ENCODE data around the gene EP300. TPM values are rescaled to one million over a fixed set of nuclear protein-coding genes. Genes with fewer than 3 reads are reported as not detected.

Gene EP300
- total RNA-seq, 4 donors from 2014 or later, result 76.9 to 106 (median 91.0) TPM

DNA sequence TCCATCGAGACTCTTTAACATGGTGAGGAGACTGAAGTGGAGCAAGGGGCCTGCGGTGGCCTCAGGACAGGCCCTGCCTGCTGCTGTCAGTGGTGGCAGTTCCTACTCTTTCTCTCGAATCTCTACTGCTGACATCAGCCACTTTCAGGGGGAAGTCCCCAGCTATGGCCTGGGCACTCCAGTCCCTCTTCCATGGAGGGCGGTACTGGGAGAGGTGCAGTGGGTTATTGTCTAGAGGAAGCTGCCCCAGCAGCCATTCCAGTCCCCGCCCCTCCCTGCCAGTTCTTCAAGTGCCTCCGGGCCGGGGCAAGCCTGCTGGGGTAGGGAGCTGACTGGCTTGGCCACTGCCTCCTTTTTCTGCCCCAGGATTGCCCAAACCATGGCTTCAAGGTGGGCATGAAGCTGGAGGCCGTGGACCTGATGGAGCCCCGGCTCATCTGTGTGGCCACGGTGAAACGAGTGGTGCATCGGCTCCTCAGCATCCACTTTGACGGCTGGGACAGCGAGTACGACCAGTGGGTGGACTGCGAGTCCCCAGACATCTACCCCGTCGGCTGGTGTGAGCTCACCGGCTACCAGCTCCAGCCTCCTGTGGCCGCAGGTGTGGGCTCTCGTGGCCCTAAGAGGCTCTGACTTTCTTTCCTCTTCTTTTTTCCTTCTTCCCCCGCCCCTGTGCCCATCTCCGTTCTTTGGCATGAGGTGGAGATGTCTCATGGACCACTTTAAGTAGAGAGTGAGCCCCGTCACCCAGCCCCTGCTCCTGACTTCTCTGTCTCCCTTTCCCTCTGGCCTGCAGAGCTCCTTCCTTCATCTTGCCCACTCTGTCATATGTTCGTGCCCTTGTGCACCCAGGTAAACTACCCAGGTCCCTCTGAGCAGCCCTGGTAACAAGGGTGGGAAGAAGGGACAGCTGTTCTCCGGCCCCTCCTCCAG lies 134.6 kb downstream of the EP300 start:
- TF ChIP-seq, protein P1, sequence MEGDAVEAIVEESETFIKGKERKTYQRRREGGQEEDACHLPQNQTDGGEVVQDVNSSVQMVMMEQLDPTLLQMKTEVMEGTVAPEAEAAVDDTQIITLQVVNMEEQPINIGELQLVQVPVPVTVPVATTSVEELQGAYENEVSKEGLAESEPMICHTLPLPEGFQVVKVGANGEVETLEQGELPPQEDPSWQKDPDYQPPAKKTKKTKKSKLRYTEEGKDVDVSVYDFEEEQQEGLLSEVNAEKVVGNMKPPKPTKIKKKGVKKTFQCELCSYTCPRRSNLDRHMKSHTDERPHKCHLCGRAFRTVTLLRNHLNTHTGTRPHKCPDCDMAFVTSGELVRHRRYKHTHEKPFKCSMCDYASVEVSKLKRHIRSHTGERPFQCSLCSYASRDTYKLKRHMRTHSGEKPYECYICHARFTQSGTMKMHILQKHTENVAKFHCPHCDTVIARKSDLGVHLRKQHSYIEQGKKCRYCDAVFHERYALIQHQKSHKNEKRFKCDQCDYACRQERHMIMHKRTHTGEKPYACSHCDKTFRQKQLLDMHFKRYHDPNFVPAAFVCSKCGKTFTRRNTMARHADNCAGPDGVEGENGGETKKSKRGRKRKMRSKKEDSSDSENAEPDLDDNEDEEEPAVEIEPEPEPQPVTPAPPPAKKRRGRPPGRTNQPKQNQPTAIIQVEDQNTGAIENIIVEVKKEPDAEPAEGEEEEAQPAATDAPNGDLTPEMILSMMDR (IDR thresholded peaks at IDR 0.05; ENCODE audit: low read depth), result no peak

DNA sequence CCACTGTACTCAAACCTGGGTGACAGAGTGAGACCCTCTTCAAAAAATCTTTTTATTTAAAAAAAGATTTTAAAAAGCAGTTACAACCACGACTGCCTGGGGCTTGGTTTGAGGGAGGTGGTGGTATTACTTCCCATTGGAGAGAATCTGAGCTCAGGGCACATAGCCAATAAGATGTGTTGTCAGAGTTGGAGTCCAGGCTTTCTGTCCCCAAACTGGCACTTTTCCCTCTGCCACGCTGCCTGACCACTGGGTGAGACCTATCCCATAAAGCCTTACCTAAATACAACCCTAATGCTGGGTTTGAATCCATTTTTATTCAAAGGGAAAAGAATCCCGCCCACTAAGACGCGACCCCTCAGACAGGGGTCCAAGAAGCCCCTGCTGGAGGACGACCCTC lies 136.8 kb downstream of the EP300 start:
- TF ChIP-seq, protein P1 (IDR thresholded peaks at IDR 0.05; ENCODE audit: low read depth), result no peak

Small RNA genes lying within 50 kb of the gene (small RNA-seq; reads per million reads assigned to genes)
- gene RF00019 (0.49 reads per million), gene RNU6-375P (not detected)

Other genes with a start within 250 kb of the EP300 start
- gene ST13, start 236.0 kb upstream of the EP300 start, total RNA-seq, result 100 to 1,000 TPM; 159 to 246 (median 210) TPM
- gene XPNPEP3, start 235.4 kb upstream of the EP300 start, total RNA-seq, result 10 to 100 TPM; 10.7 to 23.9 (median 13.0) TPM
- gene DNAJB7, start 230.5 kb upstream of the EP300 start, total RNA-seq, result not detected
- 10 to 100 TPM; 23.5 to 65.4 (median 40.4) TPM for gene RBX1, start 141.2 kb upstream of the EP300 start, total RNA-seq
- gene L3MBTL2, start 112.7 kb downstream of the EP300 start, total RNA-seq, result 10 to 100 TPM in 3 of 4 donors, 1 to 10 TPM in 1; 7.0 to 19.4 (median 12.4) TPM
- 1 to 10 TPM in 2 of 4 donors, under 1 TPM in 1, not detected in 1; 0.85 to 3.4 (median 2.0) TPM for gene CHADL, start 148.3 kb downstream of the EP300 start, total RNA-seq
- 10 to 100 TPM; 21.0 to 32.8 (median 28.4) TPM for gene RANGAP1, start 193.6 kb downstream of the EP300 start, total RNA-seq
- gene ZC3H7B, start 208.9 kb downstream of the EP300 start, total RNA-seq, result 10 to 100 TPM; 14.4 to 52.6 (median 21.1) TPM

All from subcutaneous adipose tissue (tissue), 4 donors.